HG03103 (cell line): ENCODE results near the gene PRRT1B.

Source experiments
- ATAC-seq: cut with Tn5 transposase; IDR thresholded peaks from one replicate; pipeline ENCODE4 v1.9.1; 2021; ENCODE audit warnings: low read depth; ENCODE audit not compliant: unreplicated experiment

The PRRT1B gene

DNA sequence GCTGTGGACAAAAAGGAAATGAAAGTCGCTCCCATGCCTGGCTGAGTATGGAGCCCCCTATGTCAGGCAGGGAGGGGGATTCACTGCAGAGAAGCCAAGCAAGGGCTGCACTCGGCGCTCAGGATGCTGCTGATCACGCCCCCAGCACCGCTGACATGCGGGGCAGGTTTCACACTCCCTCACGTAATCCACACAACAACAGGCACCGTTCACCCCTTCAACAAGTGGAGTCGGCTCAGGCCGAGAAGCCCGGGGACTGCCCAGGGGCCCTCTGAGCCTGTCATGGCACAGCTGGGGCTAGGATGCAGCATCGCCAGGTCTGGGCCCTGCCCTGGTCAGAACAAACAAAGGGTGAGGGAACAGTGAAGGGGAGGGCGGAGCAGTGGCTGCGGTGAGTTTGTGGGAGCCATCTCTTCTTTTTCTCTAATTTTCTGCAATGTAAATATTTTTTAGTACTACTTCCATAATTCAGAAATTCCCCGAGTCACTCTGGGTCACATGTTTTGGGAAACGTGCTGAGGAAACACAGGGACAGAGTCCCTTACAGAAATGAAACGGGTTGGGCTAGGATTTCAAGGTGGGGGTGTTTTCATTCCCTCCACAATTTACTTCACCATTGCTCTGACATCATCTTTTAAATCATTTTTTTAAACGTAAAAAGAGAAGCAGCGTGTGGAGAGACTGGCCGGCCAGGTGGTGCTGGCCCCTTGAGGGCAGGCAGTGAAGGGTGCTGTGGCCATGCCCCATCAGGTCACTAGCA is 49.8 kb downstream of the PRRT1B start:
- no peak for ATAC-seq

DNA sequence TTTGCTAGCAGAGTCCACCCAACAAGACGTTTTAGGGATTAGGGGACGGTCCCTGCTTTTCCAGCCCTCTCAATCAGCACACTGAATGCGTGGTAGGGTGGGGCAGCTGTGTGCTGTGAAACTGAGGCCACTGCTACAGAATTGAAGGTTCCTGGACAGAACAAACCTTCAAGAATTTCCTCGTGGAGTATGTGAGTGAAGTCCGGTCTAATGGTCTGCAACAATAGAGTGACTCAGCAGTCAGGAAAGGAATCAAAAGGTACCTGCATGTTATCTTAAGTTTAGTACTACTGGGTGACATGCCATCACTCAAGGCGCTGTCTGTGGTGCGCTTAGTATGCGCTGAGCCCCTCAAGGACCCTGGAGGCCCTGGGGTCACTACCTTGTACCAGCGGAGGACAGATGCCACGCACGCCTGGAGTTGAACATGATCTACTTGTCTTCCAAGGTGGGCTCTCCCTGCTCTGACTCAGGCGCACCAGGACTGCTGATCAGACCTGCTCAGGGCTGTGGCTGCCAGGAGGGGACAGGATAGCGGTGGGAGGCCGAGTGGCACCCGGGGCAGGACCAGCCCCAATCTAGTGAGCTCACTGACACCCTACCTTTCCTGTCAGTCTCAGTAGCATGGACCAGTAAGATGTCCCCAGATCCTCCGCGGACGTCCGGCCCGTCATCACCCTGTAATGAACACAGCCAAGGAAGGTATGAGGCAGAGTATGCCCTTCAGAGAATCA is 50.5 kb downstream of the PRRT1B start:
- no peak for ATAC-seq

DNA sequence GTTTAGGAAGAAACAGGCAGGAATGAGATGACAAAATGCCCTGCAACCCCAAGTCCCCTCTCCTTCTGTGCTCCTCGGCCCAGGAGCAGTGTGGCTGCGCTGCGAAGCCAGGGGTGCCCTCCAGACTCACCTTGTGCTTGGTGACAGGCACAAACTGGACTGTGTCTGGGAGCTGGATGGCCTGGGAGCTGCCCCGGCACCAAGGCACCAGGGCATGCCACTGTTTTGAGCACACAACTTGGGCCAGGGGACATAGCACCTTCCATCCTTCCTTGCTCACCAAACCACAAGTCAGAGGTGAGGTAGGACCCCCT is 51.1 kb downstream of the PRRT1B start:
- no peak for ATAC-seq

DNA sequence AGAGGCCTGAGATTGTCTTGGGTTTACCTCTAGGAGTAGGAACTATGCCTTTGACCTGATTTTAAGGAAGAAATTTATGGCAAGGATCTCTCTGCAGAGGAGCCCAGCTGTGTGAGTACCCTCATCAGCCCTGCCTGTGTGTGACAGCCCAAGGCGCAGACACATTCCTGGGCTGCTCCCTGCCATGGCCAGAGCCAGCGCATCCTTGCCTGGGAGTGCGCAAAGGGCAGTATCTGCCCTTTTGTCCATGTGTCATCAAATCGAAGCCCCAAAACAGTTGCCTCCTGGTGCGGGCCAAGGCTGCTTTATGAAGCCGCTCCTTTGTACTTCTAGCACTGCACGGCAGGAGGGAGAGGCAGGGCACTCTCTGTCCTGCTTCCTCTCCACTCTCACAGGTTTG is 51.9 kb downstream of the PRRT1B start:
- no peak for ATAC-seq

DNA sequence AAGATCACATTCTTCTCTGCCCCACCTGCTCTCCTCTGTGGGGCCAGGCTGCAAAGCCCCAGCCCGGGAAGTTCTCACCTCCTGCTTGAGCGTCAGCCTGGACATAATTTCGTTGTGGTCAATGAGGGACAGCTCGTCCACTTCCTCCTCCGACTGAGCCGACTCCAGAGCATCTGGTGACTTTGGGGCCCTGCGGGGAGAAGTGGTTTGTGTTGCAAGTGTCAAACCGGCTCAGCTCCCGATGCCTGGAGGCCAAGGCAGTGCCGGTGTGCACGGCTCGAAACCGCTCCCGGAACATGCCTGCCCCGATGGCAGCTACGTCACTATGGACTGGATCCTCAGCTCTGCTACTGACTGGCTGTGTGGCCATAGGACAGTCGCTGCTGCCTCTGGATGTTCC is 52.8 kb downstream of the PRRT1B start:
- no peak for ATAC-seq

DNA sequence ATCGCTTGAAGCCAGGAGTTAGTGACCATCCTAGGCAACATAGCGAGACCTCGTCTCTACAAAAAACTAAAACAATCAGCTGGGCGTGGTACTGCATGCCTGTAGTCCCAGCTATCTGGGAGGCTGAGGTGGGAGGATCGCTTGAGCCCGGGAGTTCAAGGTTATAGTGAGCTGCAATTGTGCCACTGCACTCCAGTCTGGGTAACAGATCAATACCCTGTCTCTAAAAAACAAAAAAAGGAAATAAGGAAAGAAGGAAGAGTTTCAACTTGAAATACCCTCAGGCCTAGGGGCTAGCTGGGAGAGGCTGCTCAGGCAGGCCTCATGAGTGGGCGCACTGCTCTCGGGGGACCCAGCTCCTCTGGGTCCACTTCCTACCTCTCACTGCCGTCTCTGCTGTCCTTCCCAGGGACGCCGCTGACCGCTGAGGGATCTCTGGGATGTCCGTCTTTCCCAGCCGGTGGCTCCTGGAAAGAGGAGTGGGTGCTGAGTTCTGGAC is 56.4 kb downstream of the PRRT1B start:
- no peak for ATAC-seq

DNA sequence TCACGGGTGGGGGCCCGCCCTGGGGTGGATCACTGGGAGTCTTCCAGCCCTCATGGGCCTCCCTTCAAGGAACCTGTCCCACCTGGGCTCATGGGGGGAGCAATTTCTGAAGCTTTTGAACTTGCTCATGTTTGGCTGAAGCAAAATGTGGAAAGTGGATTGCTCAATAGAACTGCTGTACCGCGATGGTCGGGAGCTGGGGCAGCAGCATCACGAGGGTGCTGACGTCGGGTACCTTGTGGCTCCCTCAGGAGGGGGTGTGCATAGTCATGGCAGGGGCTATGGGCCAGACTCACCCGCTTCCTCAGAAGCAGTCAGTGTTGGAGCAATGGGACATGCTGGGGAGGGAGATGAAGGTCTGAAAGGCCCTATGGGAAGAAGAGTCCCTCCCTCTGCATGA is 57.9 kb downstream of the PRRT1B start:
- no peak for ATAC-seq

DNA sequence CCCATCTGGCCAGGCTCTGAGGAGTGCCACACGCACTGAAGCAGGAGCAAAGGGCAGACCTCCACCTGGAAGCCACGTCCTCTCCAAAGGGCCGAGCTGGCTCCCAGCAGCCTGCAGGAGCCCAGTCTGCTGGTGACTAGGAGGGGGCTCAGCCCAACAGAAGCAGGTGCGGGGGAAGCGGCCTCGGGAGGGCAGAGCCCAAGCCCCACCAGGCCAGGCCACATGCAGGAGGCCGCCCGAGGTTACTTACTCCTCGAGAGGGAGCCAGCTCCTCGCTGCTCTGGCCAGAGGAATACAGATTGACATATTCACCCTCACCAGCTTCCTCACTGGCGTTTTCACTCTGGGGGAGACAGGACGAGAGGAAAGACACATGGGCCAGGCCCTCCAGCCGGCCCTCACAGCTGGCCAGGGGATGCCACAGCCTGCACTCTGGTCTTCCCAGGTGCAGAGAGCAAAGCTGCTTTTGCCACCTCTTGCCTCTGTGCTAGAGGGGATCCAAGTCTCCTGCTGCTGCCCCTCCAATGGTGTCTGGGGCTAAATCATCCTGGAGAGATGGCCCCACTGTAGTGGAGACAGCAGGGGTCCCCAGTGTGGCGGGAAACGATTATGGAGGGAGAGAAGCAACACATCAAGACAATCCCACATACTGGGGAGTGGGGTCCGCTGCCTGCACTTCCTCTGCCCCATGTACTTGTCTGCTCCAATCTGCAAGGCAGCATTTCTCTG is 58.6 kb downstream of the PRRT1B start:
- ATAC-seq: no peak

DNA sequence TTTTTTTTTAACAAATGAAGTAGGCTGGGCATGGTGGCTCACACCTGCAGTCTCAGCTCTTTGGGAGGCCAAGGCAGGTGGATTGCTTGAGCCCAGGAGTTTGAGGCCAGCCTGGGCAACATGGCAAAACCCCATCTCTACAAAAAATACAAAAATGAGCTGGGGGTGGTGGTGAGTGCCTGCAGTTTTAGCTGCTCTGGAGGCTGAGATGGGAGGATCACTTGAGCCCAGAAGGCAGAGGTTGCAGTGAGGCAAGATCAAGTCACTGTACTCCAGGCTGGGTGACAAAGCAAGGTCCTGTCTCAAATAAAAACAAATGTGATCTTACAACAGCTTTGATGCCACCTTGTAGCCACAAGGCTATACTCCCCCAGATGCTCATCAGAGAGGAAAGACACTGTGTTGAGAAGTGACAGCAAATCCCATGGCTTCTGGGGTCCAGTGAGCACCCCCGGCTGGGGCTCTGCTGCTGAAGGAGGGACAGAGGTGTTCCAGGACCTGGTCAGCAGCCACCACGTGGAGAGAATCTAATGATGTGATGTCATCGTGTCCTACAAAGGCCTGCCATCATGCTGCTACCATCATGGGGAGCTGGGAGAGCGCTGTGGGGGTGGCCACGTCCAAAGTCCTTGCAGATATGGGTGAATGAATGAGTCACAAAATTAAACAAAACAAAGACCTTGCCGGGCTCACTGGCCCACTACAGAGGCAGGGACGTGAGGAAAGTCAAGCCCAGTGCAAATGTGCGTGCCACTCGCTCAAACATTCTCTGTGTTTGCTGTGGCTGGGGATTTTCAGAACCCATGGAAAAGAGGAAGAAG is 60.7 kb downstream of the PRRT1B start:
- ATAC-seq: no peak

DNA sequence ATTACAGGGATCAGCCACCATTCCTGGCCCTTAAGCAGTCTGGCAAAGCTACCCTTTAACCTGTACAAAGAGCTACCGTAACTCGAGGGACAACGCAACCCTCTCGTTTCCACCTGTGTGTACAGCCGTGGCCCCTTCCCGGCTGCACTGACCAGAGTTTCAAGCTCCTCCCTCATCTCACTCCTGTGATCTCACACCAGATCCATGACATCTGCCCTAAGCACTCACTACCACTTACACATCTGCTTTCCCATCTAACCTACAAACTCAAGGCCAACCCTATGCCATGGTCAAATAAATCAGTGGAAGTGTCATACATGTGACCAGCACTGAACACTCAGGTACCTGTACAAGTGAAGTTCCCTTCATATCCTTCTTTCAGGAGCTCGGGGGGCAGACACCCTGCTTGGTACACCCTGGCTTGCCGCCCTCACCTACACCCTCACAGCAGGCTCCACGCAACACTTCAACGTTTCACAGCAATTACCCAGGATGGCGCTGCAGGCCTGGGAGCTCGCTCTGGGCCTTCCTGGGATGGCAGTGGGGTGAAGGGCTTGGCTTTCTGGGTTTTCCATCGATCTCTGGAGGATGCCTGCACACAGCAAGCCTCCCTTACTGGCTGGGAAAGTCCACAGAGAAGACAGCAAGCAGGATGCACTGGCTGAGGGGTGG is 61.7 kb downstream of the PRRT1B start:
- no peak for ATAC-seq

DNA sequence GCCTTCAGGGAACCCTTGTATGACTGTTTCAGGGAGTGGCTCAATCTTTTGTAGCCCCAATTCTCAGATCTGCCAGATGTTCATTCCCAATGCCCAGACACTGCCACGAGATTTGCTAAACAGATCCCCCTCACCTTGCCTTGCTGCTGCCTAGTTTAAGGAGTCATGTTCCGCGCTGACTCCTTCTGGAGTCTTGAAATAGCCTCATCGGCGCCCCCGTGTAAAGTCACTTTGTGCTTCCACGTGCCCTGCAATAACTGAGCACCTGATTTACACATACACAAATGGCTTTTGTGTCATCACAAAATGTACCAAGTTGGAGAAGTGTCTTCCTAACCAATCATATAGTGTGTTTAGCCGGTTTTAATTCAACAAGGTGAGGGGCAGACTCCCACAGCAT is 62.3 kb downstream of the PRRT1B start:
- ATAC-seq: no peak

DNA sequence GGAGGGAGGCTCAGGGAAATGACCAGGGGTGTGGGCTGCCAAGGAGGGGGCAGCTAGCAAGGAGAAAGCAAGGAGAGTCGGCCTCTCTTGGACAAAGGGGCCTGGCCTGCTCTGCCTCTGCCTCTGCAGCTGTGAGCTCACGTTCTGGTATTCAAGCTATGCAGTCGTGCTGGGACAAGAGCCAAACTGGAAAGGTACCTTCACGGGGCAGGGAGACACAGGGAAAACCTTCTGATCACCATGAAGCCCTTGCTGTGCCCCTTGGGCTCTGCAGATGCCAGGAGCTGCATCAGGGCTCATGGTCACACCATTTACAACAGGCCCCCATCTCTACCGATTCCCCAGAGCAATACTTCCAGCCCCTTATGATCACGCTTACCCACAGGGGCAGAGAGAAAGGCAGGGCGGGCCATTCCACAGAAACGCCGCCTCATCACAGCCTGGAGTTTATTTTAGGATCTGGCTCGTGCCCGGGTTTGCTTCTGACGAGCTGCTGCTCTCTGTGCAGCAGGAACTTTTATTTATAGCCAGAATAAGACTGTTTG is 63.2 kb downstream of the PRRT1B start:
- ATAC-seq: no peak
